Stimulated activated CD8-positive, alpha-beta memory T cell treated with anti-CD3 and anti-CD28 coated beads, Interleukin-15, amount 100 ng/mL, for 1 hour (primary cell): ENCODE results near the gene PRMT1.
"Not testable (repeated sequence)": the region's sequence is repeated elsewhere in the genome, so short reads cannot be mapped to it uniquely, and the experiment has no call there.

ENCODE experiments used
- DNase-seq: peaks from one replicate; pipeline ENCODE4 v3.0.0-alpha.2; 2020; ENCODE audit warnings: low read depth

PRMT1 gene

DNA sequence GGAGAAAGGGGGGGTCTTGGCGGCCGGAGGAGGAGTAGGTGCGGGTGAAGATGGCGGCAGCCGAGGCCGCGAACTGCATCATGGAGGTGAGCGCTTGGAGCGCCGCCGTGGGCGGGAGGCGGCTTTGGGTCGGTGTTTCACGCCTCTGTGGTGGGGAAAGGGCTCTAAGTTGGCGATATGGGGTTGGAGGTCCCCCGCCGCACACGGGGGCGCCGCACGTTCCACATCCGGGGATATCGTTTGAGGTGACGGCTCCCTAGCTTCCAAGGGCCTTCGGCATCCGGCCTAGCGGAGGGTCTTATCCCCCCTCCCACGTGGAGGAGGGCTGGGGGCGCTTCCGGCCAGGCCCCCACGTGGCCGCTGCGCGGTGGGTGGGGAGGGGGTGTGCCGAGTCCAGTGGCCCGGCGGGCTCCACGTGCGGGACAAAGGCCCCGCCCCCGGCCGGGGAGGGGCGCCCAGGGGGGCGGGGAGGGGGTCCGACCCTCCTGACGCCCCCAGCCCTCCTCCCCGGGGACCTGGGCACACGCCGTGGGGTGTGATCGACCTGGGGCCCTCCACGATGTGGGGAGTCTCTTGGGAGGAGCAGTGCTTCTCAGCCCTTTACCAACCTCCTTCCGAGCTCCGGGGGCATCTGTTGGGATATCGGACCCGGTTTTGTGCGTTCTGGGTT lies at the start of gene PRMT1:
TSS of gene PRMT1 (plus strand) at position 41 of the 670 bp plus-strand sequence. CDS start at position 51, 10 bp downstream.
- DNase-seq, result no peak

- DNase-seq, result no peak
These were observed 47.4 kb upstream of the PRMT1 start for GRCh38 chr19:49629659-49630058.

- no peak for DNase-seq
These were observed 46.0 kb upstream of the PRMT1 start for GRCh38 chr19:49631014-49631588.

- DNase-seq, result no peak
These were observed 45.4 kb upstream of the PRMT1 start for GRCh38 chr19:49631610-49632192.

DNA sequence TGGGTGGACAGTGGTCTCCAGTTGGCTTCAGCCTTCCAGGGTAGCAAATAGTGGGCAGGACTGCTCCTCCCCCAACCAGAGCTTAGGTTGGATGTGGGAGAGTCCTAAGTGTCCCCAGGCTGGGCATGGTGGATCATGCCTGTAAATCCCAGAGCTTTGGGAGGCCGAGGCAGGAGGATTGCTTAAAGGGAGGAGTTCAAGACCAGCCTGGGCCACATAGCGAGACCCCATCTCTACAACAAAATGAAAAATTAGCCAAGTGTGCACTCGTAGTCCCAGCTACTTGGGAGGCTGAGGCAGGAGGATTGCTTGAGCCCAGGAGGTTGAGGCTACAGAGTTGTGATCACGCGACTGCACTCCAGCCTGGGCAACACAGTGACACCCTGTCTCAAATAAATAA lies 44.5 kb upstream of the PRMT1 start:
- no peak for DNase-seq

DNA sequence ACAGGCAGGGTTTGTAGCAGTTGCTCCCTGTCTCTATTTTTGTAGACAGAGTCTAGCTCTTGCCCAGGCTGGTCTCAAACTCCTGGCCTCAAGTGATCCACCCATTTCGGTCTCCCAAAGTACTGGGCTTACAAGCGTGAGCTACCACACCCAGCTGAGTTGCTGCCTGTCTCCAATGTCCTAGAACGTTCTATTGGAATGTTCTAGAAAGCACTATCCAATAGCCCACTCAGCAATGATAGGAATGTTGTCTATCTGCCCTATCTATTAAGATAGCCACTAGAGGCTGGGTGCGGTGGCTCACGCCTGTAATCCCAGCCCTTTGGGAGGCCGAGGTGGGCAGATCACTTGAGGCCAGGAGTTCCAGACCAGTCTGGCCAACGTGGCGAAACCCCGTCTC lies 43.8 kb upstream of the PRMT1 start:
- DNase-seq, result not testable (repeated sequence)

DNA sequence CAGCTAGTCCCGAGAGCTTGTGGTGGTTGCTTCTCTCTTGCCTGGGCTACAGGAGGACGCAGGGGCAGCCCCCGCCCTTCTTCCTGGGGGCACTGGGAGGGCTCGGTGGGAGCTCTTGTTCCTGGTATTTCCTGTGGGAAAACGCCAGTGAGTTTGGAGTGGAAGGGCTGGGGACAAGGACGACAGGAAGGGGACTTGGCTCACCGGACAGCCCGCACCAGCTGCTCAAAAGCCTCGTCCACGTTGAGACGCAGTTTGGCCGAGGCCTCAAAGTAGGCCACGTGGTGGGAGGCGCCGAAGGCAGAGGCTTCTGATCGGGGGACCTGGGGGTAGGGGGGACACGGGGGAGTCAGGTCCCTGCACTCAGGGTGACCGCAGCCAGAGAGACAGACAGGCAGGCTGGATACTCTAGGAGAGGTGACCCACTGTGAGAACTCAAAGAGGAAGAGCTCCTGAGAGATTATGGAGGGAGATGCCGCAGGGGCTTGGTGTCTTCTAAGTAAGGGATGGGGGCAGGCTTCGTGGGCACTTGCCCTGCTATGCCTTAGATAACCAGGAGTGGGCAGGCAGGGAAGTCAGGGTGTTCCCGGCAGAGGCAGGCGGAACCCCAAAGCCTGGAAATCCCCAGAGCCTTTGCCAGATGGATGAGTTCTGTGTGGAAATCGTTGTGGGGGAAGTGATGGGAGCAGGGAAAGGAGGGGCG lies 41.4 kb upstream of the PRMT1 start:
- no peak for DNase-seq

- DNase-seq, result no peak
These were observed 40.7 kb upstream of the PRMT1 start for GRCh38 chr19:49636233-49636932.

GRCh38 chr19:49637821-49638738 lies 39.0 kb upstream of the PRMT1 start:
- DNase-seq, result no peak

DNA sequence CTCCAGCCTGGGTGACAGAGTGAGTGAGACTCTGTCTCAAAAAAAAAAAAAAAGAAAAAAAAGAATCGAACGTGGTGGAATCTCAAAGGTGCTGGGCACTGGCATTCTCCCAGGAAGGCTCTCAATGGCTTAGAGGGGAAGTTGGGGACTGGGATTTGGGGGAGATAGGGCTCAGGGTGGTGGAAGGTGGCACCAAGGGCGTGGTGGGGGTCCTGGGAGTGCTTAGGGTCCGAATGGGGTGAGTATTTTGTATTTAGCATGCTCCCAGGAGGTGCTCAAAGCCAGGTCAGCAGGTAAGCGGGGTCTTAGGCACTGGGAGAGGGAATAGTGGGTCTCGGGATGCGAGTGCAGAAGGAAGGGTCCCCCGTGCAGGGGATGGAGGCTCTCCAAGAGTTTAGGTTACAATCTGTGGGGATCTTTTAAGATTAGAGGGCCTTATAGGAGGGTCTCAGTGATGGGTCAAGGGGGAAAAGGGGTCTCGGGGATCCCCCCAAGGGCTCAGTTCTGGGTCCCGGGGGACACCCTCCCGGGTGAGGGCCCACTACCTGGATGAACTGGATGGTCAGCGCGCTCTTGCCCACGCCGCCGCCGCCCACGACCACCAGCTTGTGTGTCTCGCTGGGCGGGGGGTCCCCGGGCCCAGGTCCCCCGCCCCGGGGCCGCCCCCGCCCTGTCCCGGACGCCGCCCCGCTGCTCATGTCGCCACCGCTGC lies 37.5 kb upstream of the PRMT1 start:
- no peak for DNase-seq

DNA sequence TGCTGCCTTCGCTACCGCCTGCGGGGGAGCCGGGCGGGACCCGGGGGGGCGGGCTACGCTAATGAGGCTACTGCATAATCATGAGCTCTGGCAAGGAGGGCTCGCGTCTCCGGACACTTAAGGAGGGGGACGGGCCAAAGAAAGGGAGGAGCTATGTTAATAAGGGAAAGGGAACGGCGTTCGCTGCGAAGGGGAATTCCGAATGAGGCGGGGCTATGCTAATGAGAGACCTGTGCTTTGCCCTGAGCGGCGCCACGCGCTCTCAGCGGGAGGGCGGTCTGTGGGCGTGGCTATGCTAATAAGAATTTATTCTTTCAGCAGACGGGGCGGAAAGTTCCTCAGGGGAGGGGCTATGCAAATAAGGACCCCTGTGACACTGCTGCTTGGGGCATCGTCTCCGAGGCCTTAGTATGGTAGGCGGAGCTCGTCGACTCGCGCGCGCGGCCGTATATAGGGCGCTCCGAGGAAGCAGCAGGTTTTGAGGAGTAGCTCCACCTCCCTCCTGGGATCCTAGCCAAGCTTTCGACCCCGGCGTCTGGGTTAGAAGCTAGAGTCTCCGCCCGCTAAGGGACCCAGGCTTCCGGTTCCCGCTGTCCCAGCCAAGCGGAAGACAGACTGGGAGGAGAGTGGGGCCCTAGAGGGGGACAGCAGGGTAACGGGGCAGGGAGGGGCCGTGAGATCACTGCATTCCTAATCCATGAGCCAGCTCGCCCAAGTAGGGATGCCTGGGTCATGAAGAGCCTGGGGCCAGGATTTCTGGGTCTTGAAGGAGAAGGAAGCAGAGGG lies 36.8 kb upstream of the PRMT1 start, which contains the start of gene RRAS:
TSS of gene RRAS (minus strand) at position 31 of the 786 bp plus-strand sequence. CDS start 45 bp downstream, outside the sequence.
- DNase-seq, result peak; percentile 100

DNA sequence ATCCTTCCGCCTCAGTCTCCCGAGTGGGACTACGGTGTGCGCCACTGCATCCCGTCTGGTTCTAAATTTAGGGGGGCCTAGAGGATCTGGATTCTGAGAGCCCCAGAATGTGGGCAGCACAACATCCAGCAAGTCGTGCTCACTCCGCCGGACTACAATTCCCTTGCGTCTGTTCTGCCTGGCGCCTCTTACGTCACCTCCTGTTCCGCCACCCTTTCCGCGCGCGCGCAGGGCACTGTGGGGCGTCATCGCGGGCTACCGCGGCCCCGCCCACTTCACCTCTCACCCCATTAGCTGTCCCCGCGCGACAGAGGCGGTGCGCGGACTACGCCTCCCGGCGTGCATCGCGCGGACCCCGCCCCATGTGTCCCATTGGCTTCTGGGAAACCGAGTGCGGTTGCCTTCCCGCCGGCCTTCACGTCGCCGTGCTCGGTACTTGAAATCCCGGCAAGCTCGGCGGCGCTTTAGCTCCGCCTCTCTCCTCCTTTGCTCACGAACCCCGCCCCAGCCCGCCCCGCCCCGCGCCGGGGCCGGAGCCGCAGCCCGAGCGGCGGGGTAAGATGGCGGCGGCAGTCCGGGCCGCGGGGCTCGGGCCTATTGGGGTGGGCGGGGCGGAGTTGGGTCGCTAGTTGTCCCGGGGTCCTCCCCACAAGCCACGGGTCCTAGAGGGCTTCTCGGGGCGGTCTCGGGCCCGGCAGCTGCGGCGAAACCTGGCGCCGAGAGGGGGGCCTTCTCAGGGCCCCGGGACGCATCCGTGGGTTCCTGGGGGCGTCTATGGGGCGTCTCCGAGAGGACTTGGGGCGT lies 35.2 kb upstream of the PRMT1 start, which contains the start of gene SCAF1:
TSS of gene SCAF1 (plus strand) at position 522 of the 804 bp plus-strand sequence. CDS start 2,818 bp downstream, outside the sequence.
- DNase-seq, result peak; percentile 94

DNA sequence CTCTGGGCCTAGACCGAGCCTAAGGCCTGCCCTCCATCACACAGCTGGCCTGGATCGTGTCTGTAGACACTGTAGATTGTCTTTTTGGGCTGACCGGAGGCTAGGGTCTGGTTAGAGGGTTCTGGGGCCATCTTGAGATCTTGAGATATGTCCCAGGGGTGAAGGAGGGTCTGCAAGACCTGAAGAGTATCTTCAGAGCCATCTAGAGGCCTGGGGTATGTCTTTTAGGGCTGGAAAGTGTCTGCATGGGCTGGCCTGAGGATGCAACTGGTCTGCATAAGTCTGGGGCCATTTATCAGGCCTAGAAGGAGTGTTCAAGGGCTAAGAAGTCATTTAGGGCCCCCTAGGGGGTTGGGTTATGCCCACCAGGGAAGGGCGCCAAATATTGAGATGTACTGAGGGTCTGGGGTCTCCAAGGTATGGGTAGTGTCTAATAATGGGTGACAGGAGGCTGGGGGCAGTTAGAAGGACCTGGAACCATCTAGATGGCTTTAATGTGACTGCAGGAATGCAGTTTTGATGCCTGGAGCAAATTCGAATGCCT lies 34.5 kb upstream of the PRMT1 start:
- no peak for DNase-seq

GRCh38 chr19:49643466-49643865 lies 33.6 kb upstream of the PRMT1 start:
- DNase-seq, result no peak

- no peak for DNase-seq
These were observed 31.5 kb upstream of the PRMT1 start for GRCh38 chr19:49645592-49645991.

- no peak for DNase-seq
These were observed 31.1 kb upstream of the PRMT1 start for GRCh38 chr19:49645995-49646394.

DNA sequence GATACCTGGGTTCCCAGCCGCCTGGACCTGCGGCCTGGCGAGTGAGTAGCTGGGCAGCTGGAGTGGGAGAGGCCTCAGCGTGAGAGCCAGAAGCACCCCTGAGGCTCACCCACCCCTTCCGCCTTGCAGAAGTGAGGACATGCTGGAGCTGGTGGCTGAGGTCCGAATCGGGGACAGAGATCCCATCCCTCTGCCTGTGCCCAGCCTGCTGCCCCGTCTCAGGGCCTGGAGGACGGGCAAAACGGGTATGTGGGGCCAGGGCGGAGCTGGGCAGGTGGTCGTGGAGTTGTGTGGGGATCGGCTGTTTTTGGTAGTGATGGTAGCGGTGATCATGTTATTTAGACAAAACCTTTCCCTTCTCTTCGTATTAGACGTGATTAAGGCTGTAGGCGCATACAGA lies 30.5 kb upstream of the PRMT1 start:
- DNase-seq, result no peak
